ENCODE results near the gene RBPJ.
"Not testable (repeated sequence)": the region's sequence is repeated elsewhere in the genome, so short reads cannot be mapped to it uniquely, and the experiment has no call there.

RBPJ gene

DNA sequence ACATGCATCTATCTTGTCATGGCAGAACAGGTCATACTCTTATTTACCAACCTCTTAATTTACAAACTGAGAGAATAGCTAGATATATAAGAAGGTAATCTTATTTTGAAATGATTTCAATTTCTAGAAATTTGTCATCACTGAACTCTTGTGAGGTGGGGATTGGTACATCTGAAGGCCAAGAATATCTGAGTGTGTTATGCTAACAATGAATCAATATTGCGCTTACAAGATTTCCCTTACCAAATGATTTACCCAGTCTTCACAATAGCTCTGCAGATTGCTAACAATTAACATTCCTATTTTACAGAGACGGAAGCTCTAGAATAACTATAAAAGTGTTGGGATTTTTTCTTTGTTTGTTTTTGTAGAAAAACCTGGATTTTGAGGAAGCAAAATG, 48.3 kb downstream of the RBPJ start:
- DNase-seq (ENCODE audit: extremely low read depth in 1 of 2, low read depth in 1 of 2): no peak

DNA sequence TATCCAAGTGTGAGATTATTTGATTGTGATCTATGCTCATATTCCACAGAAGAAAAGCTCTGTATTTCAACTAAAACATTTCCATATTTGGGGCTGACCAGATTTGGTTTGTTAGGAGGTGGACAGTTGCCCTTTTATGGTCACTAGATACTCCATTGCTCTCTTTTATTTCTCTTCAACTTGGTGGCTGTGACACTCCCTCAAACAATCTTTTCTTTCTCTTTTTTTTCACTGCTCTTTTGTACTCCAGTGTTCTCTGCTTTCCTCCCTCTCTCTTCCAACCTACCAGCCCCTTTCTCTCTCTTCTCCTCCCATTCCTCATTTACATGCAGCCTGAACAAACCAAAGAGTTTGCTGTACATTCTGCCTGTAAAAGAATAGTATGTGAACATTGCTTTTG, 48.8 kb downstream of the RBPJ start:
- DNase-seq (ENCODE audit: extremely low read depth in 1 of 2, low read depth in 1 of 2): no peak

DNA sequence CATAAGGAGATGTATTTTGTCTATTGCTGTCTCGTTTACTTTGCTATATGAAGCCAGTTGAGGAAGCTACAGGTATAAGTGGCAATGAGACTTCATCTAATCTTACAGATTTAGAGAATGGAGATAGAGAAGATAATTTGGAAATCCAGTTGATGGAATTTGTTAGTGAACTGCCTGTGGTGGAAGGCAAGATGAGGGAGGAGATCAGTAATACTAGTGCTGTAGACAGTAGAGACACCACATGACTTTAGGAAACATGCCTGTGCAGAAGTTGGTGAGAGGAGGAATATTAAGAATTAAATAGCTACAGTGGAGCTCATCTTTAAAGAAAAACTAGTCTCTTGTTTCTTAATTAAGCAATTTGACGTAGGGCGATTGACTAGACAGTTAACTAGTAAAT, 51.3 kb downstream of the RBPJ start:
- no peak for DNase-seq (ENCODE audit: extremely low read depth in 1 of 2, low read depth in 1 of 2)

DNA sequence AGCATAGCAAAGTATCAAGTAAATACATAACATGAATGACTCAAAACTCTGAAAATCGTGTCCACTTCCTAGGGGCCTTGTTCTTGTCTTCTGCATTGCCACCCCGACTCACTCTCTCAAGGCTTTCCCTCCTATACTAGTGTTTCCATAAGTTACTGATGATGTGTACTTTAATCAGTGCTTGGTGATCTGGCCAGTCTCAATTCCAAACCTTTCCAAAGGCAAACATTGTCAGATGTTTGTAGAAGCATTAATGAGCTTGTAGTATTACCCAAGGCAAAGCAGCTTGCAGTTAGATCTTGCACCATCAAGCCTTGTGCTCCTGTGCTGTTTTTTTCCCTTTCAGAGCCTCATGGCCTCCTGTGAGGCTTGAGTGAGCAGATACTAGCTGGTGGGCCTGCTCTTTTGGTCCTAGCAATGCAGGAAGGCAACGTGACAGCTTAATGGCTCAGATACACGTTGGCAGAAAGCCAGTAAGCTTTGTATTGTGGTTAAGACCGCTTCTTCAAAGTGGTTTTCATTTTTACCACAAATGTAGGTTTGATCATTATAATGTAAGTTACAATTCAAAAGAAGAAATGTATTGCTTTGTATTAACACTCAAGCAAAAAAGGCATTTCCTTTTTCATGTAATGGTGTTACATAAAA, 51.8 kb downstream of the RBPJ start:
- peak in 1 of 2 donors; percentile 6 for DNase-seq (ENCODE audit: extremely low read depth in 1 of 2, low read depth in 1 of 2)

DNA sequence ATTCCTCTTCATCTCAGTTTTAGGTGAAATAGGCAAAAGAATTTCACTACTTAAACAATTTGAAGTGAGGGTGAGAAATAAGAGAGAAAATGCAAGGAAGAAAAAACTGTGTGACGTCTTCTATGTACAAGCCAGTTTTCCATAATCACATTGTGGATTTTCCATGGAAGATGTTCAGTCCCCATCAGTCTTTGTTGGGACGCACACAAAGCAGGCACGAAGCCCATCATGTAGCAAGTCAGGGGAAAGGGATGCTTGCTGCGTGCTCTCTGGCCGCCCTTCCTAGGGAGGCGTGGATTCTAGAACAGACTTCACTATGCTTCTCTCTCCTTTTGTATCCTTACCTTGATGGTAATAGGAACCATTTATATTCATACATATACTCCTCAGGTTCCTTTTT, 54.7 kb downstream of the RBPJ start:
- no peak for DNase-seq (ENCODE audit: extremely low read depth in 1 of 2, low read depth in 1 of 2)

DNA sequence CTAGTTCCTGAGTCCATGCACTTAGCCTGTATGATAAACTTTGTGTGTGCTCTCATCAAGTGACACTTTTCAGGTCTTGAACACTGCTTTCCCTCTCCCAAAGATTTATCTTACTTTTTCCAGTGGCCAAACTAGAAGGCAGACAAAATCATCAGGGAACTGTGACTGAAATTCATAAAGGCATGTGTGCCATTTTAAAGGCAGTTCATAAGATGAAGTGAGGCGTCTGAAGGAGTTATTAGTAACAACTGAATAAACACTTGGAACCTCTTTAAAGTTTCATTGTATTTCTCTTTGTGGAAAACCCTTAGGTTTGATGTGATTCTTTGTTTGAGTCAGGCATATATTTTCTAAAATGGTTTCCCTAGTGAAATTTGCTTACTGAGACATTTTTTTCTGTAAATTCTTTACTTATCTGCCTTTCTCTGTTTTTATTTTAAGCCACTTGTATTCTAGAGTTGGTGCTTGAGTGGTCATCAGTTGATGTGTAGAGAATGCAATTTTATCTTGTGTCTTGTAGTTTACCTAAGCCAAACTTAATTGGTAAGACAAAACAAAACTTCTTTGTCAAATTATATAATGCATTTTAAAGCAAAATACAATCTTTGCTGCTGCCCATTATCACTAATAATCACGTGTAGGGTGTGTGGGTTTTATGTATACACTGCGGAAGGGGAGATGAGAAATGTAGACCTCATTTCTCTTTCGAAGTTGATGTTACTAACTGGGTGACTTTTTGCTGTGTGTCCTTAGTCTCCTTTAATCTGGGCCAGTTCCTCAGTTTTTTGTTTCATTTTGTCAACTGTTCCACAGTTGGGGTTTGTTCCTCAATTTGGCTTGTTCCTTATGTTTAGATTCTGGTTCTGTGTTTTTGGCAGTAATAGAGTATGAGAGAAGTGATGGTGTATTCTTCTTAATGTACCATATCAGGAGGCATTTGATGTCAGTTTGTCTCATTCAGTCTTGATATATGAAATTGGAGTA, 56.8 kb downstream of the RBPJ start:
- DNase-seq (ENCODE audit: extremely low read depth in 1 of 2, low read depth in 1 of 2): no peak

DNA sequence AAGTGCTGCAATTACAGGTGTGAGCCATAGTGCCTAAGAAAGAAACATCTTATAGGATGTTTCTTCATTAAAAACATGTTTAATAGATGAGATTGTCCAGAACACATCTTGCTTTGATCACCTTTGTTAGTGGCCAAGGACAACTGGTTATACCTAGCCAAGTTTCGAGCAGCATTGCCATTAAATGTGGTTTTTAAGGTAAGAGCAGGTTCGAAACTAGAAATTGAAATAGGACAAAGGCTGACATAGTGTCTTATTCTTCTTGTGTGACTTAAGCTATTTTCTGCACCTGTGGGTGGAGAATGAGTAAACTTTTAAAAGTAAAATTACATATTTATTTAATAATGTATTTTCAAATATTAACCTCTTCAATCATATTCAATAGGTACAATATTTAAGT, 59.0 kb downstream of the RBPJ start:
- no peak for DNase-seq (ENCODE audit: extremely low read depth in 1 of 2, low read depth in 1 of 2)

DNA sequence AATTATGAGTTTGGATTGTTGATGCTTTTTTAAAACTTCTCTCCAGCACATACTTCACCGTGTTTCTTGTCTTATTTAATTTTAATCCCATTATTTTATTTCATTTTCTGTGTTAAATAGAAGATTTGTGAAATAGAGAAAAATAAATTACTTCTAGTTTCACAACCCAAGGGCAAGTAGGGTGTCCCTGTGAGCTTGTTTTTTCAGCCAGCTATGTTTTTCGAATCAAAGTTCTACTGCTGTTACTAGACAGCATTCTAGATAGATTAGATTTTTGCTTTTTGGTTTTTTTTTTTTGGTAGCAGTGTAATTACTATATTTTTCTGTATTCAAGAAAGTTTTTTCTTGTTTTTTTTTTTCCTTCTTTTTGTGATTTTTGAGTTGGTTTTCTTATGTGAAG, 59.9 kb downstream of the RBPJ start:
- DNase-seq (ENCODE audit: extremely low read depth in 1 of 2, low read depth in 1 of 2): no peak

DNA sequence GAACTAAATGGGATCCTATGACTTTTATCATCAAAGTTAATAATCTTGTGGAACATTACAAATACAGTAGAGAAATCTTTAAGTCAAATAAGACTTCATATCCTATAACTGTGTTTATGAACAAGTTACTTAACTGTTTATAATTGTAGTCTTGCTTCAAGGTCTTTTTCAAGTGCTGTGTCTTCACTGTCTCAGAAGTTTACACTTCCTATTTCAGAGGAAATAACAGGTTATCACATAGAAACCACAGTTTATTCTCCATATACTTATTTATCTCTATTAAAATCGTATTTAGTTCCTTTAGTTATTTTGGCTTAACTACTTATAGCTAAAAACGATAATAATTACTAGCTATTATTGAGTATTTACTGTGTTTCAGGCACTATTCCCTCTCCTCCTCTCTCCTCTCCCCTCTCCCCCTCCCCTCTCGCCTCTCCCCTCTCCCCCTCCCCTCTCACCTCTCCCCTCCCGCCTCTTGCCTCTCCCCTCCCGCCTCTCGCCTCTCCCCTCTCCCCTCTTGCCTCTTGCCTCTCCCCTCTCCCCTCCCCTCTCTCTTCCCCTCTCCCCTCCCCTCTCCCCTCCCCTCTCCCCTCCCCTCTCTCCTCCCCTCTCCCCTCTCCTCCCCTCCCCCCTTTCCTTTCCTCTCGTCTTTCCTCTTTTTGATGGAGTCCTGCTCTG, 63.7 kb downstream of the RBPJ start:
- DNase-seq (ENCODE audit: extremely low read depth in 1 of 2, low read depth in 1 of 2): no peak

DNA sequence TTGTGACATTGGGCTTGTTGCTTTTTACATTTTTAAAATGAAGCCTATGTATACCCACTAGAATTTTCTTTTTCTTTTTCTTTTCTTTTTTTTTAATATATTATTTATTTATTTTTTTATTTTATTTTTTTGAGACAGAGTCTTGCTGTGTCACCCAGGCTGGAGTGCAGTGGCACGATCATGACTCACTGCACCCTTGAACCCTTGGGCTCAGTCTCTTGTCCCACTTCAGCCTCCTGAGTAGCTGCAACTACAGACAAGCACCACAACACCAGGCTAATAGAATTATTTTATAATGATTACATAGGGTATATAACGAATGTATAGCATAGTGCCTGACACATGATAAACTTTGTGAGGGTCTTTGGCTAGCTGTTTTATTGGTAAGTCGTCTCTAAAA, 64.9 kb downstream of the RBPJ start:
- DNase-seq (ENCODE audit: extremely low read depth in 1 of 2, low read depth in 1 of 2): no peak

DNA sequence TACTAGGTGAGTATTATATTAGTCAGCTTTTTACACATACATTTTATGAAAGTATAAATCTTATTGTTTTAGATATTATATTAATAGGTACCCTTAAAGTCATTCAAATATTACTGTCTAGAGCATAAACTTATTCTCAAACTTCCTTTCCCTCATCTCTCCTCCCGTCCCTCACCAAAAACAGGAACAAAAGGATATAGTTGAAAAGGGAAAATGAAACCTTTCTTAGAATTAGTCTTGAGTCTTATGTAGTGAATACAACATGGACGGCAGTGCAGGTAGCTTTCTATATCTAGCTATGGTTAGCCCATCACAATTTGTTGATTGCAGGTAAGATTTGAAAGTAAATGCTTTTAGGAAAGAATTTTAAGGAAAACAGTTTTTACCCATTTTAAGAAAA, 65.6 kb downstream of the RBPJ start:
- no peak for DNase-seq (ENCODE audit: extremely low read depth in 1 of 2, low read depth in 1 of 2)

DNA sequence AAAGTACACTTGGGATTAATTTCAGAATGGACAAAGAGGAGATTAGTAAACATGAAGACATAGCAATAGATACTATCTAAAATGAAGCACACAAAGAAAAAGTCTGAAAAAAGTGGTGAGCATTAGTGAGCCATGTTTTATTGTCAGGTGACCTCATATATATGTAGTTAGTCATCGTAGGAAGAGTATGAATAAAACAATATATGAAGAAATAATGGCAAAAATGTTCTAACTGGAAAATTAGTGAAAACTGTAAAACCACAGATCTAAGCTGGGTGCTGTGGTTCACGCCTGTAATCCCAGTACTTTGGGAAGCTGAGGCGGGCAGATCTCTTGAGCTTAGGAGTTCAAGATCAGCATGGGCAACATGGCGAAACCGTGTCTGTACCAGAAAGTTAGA, 67.9 kb downstream of the RBPJ start:
- DNase-seq (ENCODE audit: extremely low read depth in 1 of 2, low read depth in 1 of 2): no peak

DNA sequence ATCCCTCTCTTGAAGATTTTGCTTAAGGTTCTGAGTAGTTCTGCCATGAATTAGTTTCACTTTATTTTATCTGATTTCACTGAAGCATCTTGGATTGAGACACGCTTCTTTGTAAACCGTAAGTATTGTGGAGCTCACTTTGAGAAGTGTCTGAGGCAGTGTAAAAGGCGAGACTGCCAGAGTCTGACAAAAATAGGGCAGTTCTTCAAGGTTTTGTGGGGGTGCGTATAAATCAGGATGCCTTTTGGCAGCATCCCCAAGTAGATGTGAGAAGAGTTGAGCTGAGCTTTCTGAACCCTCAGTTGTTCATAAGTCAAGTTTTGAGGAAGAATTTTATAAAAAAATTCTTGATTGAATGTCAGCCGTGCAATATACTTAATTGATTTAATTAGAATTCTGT, 76.3 kb downstream of the RBPJ start:
- DNase-seq (ENCODE audit: extremely low read depth in 1 of 2, low read depth in 1 of 2): no peak

DNA sequence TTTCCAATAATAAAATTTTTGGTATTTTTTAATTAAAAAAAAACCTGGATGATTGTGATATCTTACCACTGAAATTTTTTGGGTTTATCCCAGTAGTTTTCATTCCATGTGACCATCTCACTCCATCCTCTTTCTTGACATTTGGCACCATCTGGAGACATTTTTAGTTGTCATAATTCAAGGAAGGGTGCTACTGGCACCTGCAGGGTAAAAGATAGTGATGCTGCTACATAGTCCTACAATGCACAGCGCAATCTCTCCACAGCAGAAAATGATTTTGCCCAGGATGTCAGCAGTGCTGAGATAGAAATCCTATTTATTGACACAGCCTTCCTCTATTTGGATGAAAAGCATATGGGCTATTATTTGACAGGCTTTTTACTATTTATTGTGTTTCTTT, 79.3 kb downstream of the RBPJ start:
- no peak for DNase-seq (ENCODE audit: extremely low read depth in 1 of 2, low read depth in 1 of 2)

DNA sequence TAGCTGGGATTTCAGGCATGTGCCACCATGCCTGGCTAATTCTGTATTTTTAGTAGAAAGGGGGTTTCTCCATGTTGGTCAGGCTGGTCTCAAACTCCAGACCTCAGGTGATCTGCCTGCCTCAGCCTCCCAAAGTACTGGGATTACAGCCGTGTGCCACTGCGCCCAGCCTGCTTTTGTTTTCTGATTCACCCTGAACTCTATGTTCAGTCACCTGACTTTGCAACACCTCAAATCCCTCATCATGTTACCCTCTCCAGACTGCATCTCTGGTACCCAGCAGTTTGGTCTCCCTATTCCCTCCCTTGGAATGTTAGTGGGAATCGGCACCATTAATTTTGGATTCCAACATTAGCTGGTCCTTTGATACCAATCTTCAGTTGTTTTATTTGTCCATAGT, 81.2 kb downstream of the RBPJ start:
- DNase-seq (ENCODE audit: extremely low read depth in 1 of 2, low read depth in 1 of 2): not testable (repeated sequence)

DNA sequence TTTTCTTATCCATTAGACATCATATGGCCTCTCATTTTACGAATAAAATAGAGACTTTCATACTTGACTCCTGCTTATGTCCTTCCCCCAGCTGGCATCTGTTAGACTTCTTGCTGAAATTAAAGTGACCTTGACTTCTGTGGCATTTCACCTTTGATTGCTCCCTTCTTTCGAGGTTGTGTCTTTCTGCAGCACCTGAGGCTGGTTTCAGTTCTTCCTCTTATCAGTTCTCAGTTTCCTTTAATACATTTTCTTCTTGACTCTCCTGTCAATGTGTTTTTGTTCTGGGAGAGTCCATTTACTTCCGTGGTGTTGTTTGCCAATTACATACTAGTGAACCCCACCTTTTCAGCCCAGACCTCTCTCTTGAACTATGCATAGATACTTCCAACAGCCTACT, 81.6 kb downstream of the RBPJ start:
- DNase-seq (ENCODE audit: extremely low read depth in 1 of 2, low read depth in 1 of 2): no peak

DNA sequence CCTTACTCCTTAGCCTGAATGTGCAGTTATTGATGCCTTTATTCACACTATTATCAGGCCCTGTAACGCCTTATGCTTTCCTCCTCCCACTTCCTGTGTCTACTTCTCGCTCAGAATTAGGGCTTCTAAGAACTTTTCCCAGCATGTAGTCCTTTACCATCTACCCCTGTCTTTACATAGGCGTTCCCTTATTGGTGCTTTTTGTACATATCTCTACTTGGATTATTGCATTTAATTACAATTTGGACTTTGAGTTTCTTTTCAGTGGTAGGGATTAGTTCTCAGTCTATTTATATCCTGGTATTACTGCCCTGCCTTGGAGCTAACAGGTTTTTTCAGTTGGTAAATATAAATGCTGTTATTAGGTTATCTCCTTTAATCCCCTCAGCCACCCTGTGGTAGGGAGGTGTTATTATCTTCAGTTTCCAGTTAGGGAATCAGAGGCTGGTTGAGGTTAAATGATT, 84.0 kb downstream of the RBPJ start:
- DNase-seq (ENCODE audit: extremely low read depth in 1 of 2, low read depth in 1 of 2): no peak

DNA sequence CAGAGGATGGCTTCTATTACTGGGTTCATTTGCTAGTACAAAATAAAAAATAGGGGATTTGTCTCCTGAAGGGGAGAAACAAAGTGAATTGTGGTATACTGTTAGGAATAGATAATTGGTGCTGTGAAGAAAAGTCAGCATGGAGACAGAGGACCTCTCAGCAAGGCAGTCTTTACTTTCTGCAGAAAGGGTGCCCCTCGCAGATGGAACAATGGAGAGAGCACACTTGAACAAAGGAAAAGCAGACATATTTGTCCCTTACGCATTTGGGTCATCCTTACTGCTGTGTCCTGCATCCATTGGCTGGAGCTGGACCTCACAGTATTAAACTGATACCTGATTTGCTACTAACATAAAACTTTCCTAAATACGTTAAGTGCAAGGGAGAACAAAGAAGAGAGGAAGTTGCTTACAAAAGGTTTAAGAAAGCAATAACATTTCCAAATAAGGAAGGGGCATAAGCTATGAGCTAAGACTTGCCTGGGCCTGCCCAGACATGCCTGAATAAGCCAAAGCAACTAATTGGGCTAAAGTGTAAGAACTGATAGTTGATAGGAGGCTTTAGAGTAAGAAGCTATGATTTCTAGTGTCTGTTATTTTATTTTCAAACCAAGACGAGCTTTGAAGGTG, 85.6 kb downstream of the RBPJ start:
- DNase-seq (ENCODE audit: extremely low read depth in 1 of 2, low read depth in 1 of 2): no peak

DNA sequence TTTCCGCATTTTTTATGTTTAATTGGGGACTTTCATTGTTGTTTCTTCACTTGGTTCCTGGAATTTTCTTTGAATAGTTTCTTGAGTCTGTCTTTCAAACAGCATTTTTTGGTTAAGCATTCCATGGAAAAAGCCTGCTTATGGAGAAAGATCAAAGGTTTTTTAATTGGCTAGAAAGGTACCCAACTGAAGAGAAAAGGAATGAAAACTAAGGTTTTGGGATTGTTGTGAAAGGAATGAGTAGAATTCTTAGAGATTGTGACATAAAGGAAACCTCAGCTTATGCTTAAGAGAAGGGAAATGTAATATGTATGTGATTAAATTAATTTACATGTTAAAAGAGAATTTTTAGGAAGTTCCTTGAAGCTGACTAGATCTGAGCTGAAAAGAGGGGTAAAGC, 86.7 kb downstream of the RBPJ start:
- no peak for DNase-seq (ENCODE audit: extremely low read depth in 1 of 2, low read depth in 1 of 2)

DNA sequence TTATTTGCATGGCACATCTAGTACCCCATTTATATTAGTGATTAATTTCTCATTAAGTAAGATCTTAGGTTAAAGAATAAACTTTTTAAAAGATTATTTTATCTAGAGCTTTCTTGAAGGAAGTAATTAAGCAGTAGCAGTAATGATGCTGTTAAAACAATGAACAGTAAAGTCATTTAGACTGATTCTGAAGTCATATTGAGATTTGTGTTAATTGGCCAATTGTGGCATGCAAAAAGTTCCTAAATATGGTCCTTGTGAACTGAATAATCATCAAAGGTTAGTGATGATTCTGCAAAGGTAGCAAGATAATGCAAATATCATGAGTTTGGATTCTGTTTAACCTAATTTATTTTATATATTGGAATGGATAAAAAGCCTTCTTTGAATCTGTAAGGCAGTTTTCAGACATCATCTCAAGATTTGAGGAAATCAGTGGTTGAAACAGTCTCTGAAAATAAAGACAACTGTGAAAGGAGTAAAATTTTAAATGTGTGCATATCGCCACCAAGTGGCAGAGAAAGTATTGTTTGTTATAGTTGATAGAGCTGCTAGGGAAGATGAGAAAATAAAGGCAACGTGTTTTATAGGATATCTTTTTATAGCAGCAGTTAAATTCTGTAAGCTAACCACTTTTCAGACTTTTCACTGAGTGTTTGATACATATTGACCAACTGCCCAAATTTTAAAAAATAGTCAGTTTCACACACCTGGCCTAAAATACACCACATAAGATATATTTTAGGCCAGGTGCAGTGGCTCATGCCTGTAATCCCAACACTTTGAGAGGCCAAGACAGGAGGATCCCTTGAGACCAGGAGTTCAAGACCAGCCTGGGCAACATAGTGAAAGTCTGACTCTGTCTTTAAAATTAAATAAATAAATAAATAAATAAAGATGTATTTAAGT, 89.8 kb downstream of the RBPJ start:
- no peak for DNase-seq (ENCODE audit: extremely low read depth in 1 of 2, low read depth in 1 of 2)

All from activated CD8-positive, alpha-beta memory T cell treated with anti-CD3 and anti-CD28 coated beads for 1 hour (primary cell).